Measurements from ENCODE around the gene FERMT3. TPM values are rescaled to one million over a fixed set of nuclear protein-coding genes. Genes with fewer than 3 reads are reported as not detected.

FERMT3 gene
- total and polyA plus RNA-seq, 2 of the 13 experiments (the other 11 are each of a cell fraction or from before 2014, with no cell fraction given) = 0.29 TPM; not detected in 1

GRCh38 chr11:64224891-64225607 is 18.5 kb downstream of the FERMT3 start:
- 62% methylated on average over 13 of the region's 22 CpGs for WGBS (ENCODE audit: low lambda C conversion rate)
- no peaks in the 10 kb centered on the region for H4K20me1 ChIP-seq (ENCODE audit: insufficient read depth, low read length)
- POLR2A ChIA-PET = interaction anchor here (1.2 to 3.3 kb wide), 7 partner anchors 12 to 93 kb away, joined by 3 to 27 read pairs (median 15); partner anchors contain the start of genes ESRRA, FKBP2, PRDX5 and STIP1
- no peak for DNase-seq (ENCODE audit: low spot score)
- peak overlapping the region; percentile 44 for H3K27ac ChIP-seq (ENCODE audit: extremely low read length, insufficient read depth, low read length)
- no peak for TF ChIP-seq ZNF460 (CRISPR knock-in tag; IDR thresholded peaks at IDR 0.05; ENCODE audit: borderline replicate concordance)
- peak; percentile 41; the same call in 1 of the 2 replicates for TF ChIP-seq MTERF4 (CRISPR knock-in tag; IDR thresholded peaks at IDR 0.05)
- no peak for TF ChIP-seq MED8 (CRISPR knock-in tag; IDR thresholded peaks at IDR 0.05; ENCODE audit: insufficient replicate concordance)
- TF ChIP-seq ZNF343 (CRISPR knock-in tag; IDR thresholded peaks at IDR 0.05) = 0 out of 2 replicates have a peak, but pooled peaks have one; percentile 1
- TF ChIP-seq HES4 (CRISPR knock-in tag; IDR thresholded peaks at IDR 0.05; ENCODE audit: borderline replicate concordance) = 0 out of 2 replicates have a peak, but pooled peaks have one; percentile 38
- TF ChIP-seq NCOA5 (CRISPR knock-in tag; IDR thresholded peaks at IDR 0.05) = no peak
- TF ChIP-seq MEIS2 (CRISPR knock-in tag; IDR thresholded peaks at IDR 0.05) = no peak
- no peak for TF ChIP-seq GZF1 (CRISPR knock-in tag; IDR thresholded peaks at IDR 0.05)
- 0 out of 2 replicates have a peak, but pooled peaks have one; percentile 51 for TF ChIP-seq DZIP1 (CRISPR knock-in tag; IDR thresholded peaks at IDR 0.05)
- peak; percentile 7; the same call in 1 of the 2 replicates for TF ChIP-seq CENPT (CRISPR knock-in tag; IDR thresholded peaks at IDR 0.05; ENCODE audit: low read depth)
- TF ChIP-seq ZNF616 (CRISPR knock-in tag; IDR thresholded peaks at IDR 0.05; ENCODE audit: low read depth) = 0 out of 2 replicates have a peak, but pooled peaks have one; percentile 39
- no peak for FAIRE-seq
- peak overlapping the region; percentile 78 to 96 (median 82) for H3K4me3 ChIP-seq (replicated peaks in 1 of 3; ENCODE audit: insufficient read depth in 1 of 3, low read depth in 2 of 3, low read length in 3 of 3)
- in situ Hi-C loops (cut with HindIII; ENCODE audit: extremely low pct_ligation_motif_present, low pct_unique_long_range_greater_than_20kb) = no loop called here
- H3K4me1 ChIP-seq (ENCODE audit: insufficient read depth, low read length) = peaks cover 41% of the 10 kb centered on the region
- intact Hi-C loops (cut with micrococcal nuclease; ENCODE audit: unreplicated experiment) = no loop called here
- peak overlapping the region; percentile 77 for H3K9ac ChIP-seq (ENCODE audit: insufficient read depth, low read depth, low read length)
- no TSS peak for BruUV-seq (replicated peaks)
- CTCF ChIA-PET (ENCODE audit: low intra/inter-chr PET ratio, low total read pairs) = no interaction called here
- no peaks in the 10 kb centered on the region for H3K27me3 ChIP-seq (ENCODE audit: control insufficient read depth in 1 of 2, insufficient read depth in 2 of 2, low read length in 2 of 2)
- peaks cover 0 to 3% of the 10 kb centered on the region in 2 experiments; a peak in 2 of 5 replicates for H3K36me3 ChIP-seq (replicated peaks in 1 of 2; ENCODE audit: control insufficient read depth in 1 of 2, insufficient read depth in 2 of 2, low read length in 2 of 2)
- H3K4me2 ChIP-seq (ENCODE audit: low read depth, low read length) = peak overlapping the region; percentile 96
- no peaks in the 10 kb centered on the region for H3K9me3 ChIP-seq (ENCODE audit: low read length)
- H2AFZ ChIP-seq (ENCODE audit: low read length) = no peak overlapping the region
- no peaks in the 10 kb centered on the region for H3K79me2 ChIP-seq (ENCODE audit: insufficient read depth, low read length)
- peak; percentile 2 for ATAC-seq
